HL-60 (cell line): Measurements from ENCODE around the gene SOX18.

Experiments used
- DNase-seq, 2 experiments: peaks; one replicate each; pipeline ENCODE4 v3.0.0-alpha.2; 2010 to 2020; ENCODE audit warnings: low read depth in 1 of 2, low spot score in 1 of 2
- H3K27ac ChIP-seq: fragments of 250-450 bp; sonication (Bioruptor Pico); replicated peaks from 2 replicates; pipeline ENCODE4 v1.5.1; 2020; ENCODE audit warnings: mild to moderate bottlenecking, moderate library complexity
- H3K27me3 ChIP-seq: fragments of 250-450 bp; sonication (Bioruptor Pico); 2 replicates; pipeline ENCODE4 v1.5.1; 2021; ENCODE audit warnings: mild to moderate bottlenecking, moderate library complexity; ENCODE audit not compliant: insufficient read depth, poor library complexity, severe bottlenecking
- H3K4me3 ChIP-seq: replicated peaks from 2 replicates; pipeline ENCODE4 v1.5.1; 2011; ENCODE audit warnings: mild to moderate bottlenecking, control low read depth, low read length; ENCODE audit not compliant: insufficient read depth
- CTCF ChIP-seq: IDR thresholded peaks from one replicate; pipeline ENCODE4 v1.5.1; 2011; ENCODE audit warnings: low read length, control low read depth, inconsistent platforms; ENCODE audit not compliant: insufficient read depth
- GABPA ChIP-seq: IDR thresholded peaks from 2 replicates; pipeline ENCODE4 v1.6.1; 2012; ENCODE audit warnings: low read depth
- POLR2AphosphoS5 ChIP-seq: IDR thresholded peaks from 2 replicates; pipeline ENCODE4 v1.6.1; 2012; ENCODE audit warnings: low read depth
- REST ChIP-seq: IDR thresholded peaks from 2 replicates; pipeline ENCODE4 v1.6.1; 2012; ENCODE audit warnings: low read depth; ENCODE audit not compliant: insufficient replicate concordance
- SPI1 ChIP-seq: IDR thresholded peaks from 2 replicates; pipeline ENCODE4 v1.6.1; 2012; ENCODE audit warnings: low read depth, mild to moderate bottlenecking, borderline replicate concordance

SOX18 gene

GRCh38 chr20:64022671-64023360, 26.6 kb downstream of the SOX18 start:
- Histone ChIP-seq H3K4me3 (no peak overlapping the region), H3K27ac (no peak overlapping the region), H3K27me3 (no peaks in the 10 kb centered on the region)
- no peak for DNase-seq
- TF ChIP-seq CTCF (no peak), SPI1 (no peak), GABPA (no peak), POLR2AphosphoS5 (no peak), REST (no peak)

- TF ChIP-seq REST (no peak), GABPA (no peak), SPI1 (no peak), POLR2AphosphoS5 (no peak), CTCF (no peak)
- DNase-seq: no peak
- no peaks in the 10 kb centered on the region for H3K27me3 ChIP-seq
Measured at GRCh38 chr20:64021124-64021975, 28.1 kb downstream of the SOX18 start.

GRCh38 chr20:64015635-64016034, 33.8 kb downstream of the SOX18 start:
- no peak for DNase-seq

More at GRCh38 chr20:64021124-64021975, 28.1 kb downstream of the SOX18 start:
- Histone ChIP-seq H3K27ac (no peak overlapping the region), H3K4me3 (no peak overlapping the region)

More at GRCh38 chr20:64015635-64016034, 33.8 kb downstream of the SOX18 start:
- Histone ChIP-seq H3K27me3 (no peaks in the 10 kb centered on the region), H3K27ac (no peak overlapping the region), H3K4me3 (no peak overlapping the region)
- TF ChIP-seq REST: no peak
- TF ChIP-seq GABPA: no peak
- TF ChIP-seq SPI1: no peak
- TF ChIP-seq CTCF: no peak
- TF ChIP-seq POLR2AphosphoS5: no peak
